GM04503 (cell line): ENCODE measurements around the gene APOOL.
A peak's percentile ranks its signal among the peaks of the same experiment; 100 is the strongest.
"Not testable (repeated sequence)": the region's sequence is repeated elsewhere in the genome, so short reads cannot be mapped to it uniquely, and the experiment has no call there.

Source experiments
- DNase-seq: peaks from one replicate; pipeline ENCODE4 v3.0.0-alpha.2; 2012; ENCODE audit warnings: low read depth

APOOL gene

GRCh38 chrX:85003655-85004244 is at the start of gene APOOL:
APOOL (plus strand) TSS chrX:85003877; CDS start chrX:85003913, 36 bp downstream.
- DNase-seq, result peak; percentile 63

GRCh38 chrX:84956304-84956703 is 47.4 kb upstream of the APOOL start:
- DNase-seq, result no peak

GRCh38 chrX:84974803-84975202 is 28.9 kb upstream of the APOOL start:
- no peak for DNase-seq

GRCh38 chrX:84991739-84992138 is 11.9 kb upstream of the APOOL start:
- DNase-seq, result not testable (repeated sequence)

- no peak for DNase-seq
Observed at GRCh38 chrX:84993150-84993549, 10.5 kb upstream of the APOOL start.

GRCh38 chrX:85001344-85001743 is 2.3 kb upstream of the APOOL start:
- no peak for DNase-seq

GRCh38 chrX:85004255-85004654 is 578 bp downstream of the APOOL start:
- DNase-seq, result no peak

GRCh38 chrX:85012098-85012497 is 8.4 kb downstream of the APOOL start:
- no peak for DNase-seq

GRCh38 chrX:85015351-85015750 is 11.7 kb downstream of the APOOL start:
- DNase-seq, result not testable (repeated sequence)

- no peak for DNase-seq
Observed at GRCh38 chrX:85017721-85018120, 14.0 kb downstream of the APOOL start.

GRCh38 chrX:85018471-85018870 is 14.8 kb downstream of the APOOL start:
- no peak for DNase-seq

- DNase-seq, result no peak
Observed at GRCh38 chrX:85020216-85020615, 16.5 kb downstream of the APOOL start.

GRCh38 chrX:85024044-85024443 is 20.4 kb downstream of the APOOL start:
- no peak for DNase-seq

- DNase-seq, result no peak
Observed at GRCh38 chrX:85024562-85024961, 20.9 kb downstream of the APOOL start.

- DNase-seq, result no peak
Observed at GRCh38 chrX:85026170-85026569, 22.5 kb downstream of the APOOL start.

GRCh38 chrX:85029043-85029442 is 25.4 kb downstream of the APOOL start:
- DNase-seq, result no peak

- DNase-seq, result no peak
Observed at GRCh38 chrX:85031505-85031904, 27.8 kb downstream of the APOOL start.

- DNase-seq, result no peak
Observed at GRCh38 chrX:85037114-85037513, 33.4 kb downstream of the APOOL start.

- DNase-seq, result no peak
Observed at GRCh38 chrX:85051627-85052026, 48.0 kb downstream of the APOOL start.

GRCh38 chrX:85052205-85052604 is 48.5 kb downstream of the APOOL start:
- DNase-seq, result peak; percentile 1

GRCh38 chrX:85052636-85053343 is 49.1 kb downstream of the APOOL start:
- peak; percentile 49 for DNase-seq

GRCh38 chrX:85065512-85066198 is 62.0 kb downstream of the APOOL start:
- DNase-seq, result no peak

GRCh38 chrX:85077247-85077646 is 73.6 kb downstream of the APOOL start:
- not testable (repeated sequence) for DNase-seq
